Neural crest cell (in vitro differentiated cells): ENCODE data around the gene THSD7A. TPM values are rescaled to one million over a fixed set of nuclear protein-coding genes. Genes with fewer than 3 reads are reported as not detected.

Experiments used
- DNase-seq: peaks from one replicate; pipeline ENCODE4 v3.0.0; 2021; ENCODE audit warnings: low read depth, mixed read lengths, low spot score
- H3K27ac Mint-ChIP-seq: one replicate; pipeline ENCODE4 v1.8.0; 2021; ENCODE audit warnings: mild to moderate bottlenecking, mixed read lengths; ENCODE audit not compliant: unreplicated experiment
- H3K27me3 Mint-ChIP-seq: 2 replicates; pipeline ENCODE4 v1.8.0; 2021; ENCODE audit warnings: low read depth, mild to moderate bottlenecking, mixed read lengths
- H3K36me3 Mint-ChIP-seq: 2 replicates; pipeline ENCODE4 v1.8.0; 2021; ENCODE audit warnings: low read depth, mild to moderate bottlenecking, mixed read lengths
- H3K4me1 Mint-ChIP-seq: 2 replicates; pipeline ENCODE4 v1.8.0; 2021; ENCODE audit warnings: mixed read lengths
- H3K4me3 Mint-ChIP-seq: one replicate; pipeline ENCODE4 v1.8.0; 2021; ENCODE audit warnings: mild to moderate bottlenecking, mixed read lengths
- H3K9me3 Mint-ChIP-seq: 2 replicates; pipeline ENCODE4 v1.8.0; 2021; ENCODE audit warnings: mixed read lengths
- total RNA-seq: library from RNA; stranded (reverse); gene quantifications from 2 replicates; pipeline ENCODE4 v1.2.1, GENCODE V29; 2021
- TF ChIP-seq, protein P1 (sequence below): fragments of 200-600 bp; sonication (generic); conservative IDR thresholded peaks from 2 replicates; pipeline ENCODE4 v1.5.0; 2021; ENCODE audit warnings: antibody characterized with exemption, mild to moderate bottlenecking

The THSD7A gene
- total RNA-seq, 1 donor from 2014 or later: 4.8 TPM

DNA sequence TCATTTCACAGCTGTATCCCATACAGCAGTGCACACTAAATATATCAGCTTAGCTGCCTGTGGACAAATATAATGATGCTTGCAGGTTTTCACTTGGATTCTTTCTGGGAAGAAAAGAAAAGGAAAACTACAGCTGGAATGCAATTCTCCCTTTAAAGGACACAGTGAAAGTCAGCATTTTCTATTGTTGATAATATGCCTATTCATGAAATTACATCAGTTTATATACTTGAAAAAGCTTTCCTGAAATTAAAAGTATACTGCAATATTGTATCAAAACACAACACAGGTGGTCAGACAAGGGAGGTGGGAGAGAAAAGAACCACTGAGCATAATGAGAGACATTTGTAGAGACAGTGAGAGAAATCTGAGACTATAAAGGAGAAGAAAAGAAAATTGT, 20.3 kb downstream of the THSD7A start:
- Mint-ChIP-seq H3K4me1 (no peaks in the 10 kb centered on the region), H3K36me3 (no peaks in the 10 kb centered on the region), H3K27me3 (no peaks in the 10 kb centered on the region), H3K4me3 (no peak overlapping the region), H3K27ac (no peak overlapping the region), H3K9me3 (no peaks in the 10 kb centered on the region)
- no peak for DNase-seq
- TF ChIP-seq, protein P1, sequence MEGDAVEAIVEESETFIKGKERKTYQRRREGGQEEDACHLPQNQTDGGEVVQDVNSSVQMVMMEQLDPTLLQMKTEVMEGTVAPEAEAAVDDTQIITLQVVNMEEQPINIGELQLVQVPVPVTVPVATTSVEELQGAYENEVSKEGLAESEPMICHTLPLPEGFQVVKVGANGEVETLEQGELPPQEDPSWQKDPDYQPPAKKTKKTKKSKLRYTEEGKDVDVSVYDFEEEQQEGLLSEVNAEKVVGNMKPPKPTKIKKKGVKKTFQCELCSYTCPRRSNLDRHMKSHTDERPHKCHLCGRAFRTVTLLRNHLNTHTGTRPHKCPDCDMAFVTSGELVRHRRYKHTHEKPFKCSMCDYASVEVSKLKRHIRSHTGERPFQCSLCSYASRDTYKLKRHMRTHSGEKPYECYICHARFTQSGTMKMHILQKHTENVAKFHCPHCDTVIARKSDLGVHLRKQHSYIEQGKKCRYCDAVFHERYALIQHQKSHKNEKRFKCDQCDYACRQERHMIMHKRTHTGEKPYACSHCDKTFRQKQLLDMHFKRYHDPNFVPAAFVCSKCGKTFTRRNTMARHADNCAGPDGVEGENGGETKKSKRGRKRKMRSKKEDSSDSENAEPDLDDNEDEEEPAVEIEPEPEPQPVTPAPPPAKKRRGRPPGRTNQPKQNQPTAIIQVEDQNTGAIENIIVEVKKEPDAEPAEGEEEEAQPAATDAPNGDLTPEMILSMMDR: no peak

DNA sequence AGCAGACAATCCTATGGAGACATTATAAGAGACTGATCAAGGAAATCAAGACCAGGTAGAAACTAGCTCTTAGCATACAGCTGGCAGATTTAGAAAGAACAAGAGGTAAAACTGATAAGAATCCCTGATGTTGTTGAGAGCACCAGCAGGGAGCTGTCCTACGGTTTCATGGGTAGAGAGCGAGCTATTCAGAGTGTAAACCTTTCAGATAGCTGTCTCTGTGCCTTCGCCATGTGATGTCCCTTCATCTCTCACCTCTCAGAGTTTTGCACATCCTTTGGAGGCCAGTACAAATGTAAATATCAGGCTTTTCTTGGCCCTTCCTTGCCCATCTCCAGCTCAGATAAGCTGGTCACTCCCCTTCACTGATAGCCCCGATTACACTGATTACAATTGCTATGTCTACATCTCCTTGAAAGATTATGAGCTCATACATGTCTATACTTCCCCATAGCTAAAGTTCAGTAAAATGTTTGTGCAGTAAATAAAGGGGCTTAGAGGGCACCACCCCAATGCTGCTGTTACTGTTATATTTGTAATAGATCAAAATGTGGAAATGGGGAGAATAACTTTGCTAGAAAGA, 21.9 kb downstream of the THSD7A start:
- H3K27ac Mint-ChIP-seq: no peak overlapping the region
- TF ChIP-seq, protein P1: no peak
- no peaks in the 10 kb centered on the region for H3K9me3 Mint-ChIP-seq
- DNase-seq: no peak
- no peaks in the 10 kb centered on the region for H3K4me1 Mint-ChIP-seq
- no peaks in the 10 kb centered on the region for H3K27me3 Mint-ChIP-seq
- H3K4me3 Mint-ChIP-seq: no peak overlapping the region
- H3K36me3 Mint-ChIP-seq: no peaks in the 10 kb centered on the region

DNA sequence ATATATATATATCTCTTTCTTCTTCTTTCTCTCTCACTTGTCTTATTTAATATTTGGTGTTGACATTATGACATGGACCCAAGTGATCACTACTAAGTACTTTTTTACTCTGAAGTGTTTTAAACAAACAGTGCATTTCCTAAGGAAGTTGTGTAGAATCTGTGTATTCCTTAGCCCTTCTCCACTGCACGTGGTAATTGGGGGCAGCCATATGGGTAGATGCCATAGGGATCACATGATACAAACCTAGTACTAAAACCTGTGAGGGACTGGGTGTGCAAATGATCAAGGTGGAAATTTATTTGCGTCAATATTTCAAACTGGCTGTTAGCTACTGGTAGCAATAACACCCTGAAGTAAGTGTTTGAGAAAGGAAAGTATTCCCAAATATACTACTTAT, 25.0 kb downstream of the THSD7A start:
- H3K27ac Mint-ChIP-seq: no peak overlapping the region
- no peaks in the 10 kb centered on the region for H3K27me3 Mint-ChIP-seq
- H3K4me1 Mint-ChIP-seq: no peaks in the 10 kb centered on the region
- DNase-seq: no peak
- H3K4me3 Mint-ChIP-seq: no peak overlapping the region
- TF ChIP-seq, protein P1: no peak
- no peaks in the 10 kb centered on the region for H3K36me3 Mint-ChIP-seq
- no peaks in the 10 kb centered on the region for H3K9me3 Mint-ChIP-seq

DNA sequence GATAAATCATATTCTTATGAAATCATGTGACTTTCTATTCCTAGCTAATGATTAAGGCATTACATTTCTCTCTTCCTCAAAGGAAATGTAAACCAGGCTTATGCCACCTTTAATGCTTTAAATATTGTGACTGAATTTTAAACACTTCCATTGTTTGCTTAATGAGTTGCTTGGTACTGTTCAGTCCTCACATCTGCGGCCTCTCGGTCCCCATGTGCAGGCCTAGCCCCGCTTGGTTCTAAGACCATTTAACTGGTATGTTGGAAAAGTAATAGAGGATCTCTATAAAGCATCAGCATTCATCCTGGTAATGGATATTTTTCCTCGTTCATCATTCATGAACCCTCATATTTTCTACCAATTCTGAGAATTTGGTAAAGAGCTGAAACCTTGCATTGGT, 27.4 kb downstream of the THSD7A start:
- Mint-ChIP-seq H3K9me3 (no peaks in the 10 kb centered on the region), H3K4me1 (no peaks in the 10 kb centered on the region), H3K27me3 (no peaks in the 10 kb centered on the region), H3K27ac (no peak overlapping the region), H3K36me3 (no peaks in the 10 kb centered on the region), H3K4me3 (no peak overlapping the region)
- DNase-seq: no peak
- TF ChIP-seq, protein P1: no peak

DNA sequence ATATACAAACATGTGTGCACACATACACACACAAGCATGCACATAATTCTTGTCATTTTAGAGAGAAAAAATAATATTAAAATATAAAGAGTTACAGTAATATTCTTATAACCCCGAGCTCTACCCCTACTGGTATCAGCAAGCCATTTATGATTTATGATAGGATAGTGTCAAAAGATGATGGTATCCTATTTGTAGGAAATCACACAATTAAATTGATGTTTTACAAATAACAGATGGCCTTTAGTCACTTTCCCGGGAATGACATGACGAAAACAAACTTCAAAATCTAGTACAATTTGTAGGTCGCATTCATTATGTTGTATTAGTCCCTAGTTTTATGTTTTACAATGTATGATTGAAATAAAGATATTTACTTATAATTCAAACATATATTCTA, 36.8 kb downstream of the THSD7A start:
- no peaks in the 10 kb centered on the region for H3K9me3 Mint-ChIP-seq
- H3K27me3 Mint-ChIP-seq: no peaks in the 10 kb centered on the region
- no peak for DNase-seq
- peaks cover 5% of the 10 kb centered on the region for H3K4me1 Mint-ChIP-seq
- H3K36me3 Mint-ChIP-seq: no peaks in the 10 kb centered on the region
- H3K4me3 Mint-ChIP-seq: no peak overlapping the region
- no peak overlapping the region for H3K27ac Mint-ChIP-seq
- TF ChIP-seq, protein P1: no peak

DNA sequence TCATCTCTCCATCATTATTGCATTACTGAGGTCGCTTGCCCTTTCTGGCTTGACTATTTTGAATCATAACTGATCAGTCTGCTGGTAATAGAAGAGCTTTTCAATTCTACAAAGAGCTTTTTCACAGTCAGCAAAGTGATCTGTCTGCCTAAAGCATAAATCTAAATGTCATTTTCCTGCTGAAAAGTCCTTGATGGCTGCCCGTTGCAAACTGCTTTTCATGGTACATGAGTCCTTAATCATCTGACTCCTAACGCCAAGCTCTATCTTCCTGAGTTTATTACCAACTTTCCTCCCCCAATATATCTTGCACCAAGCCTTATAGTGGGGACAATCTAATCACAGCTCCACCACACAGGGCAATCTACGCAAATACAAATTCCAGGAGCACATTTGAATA, 39.8 kb downstream of the THSD7A start:
- Mint-ChIP-seq H3K4me3 (no peak overlapping the region), H3K27me3 (no peaks in the 10 kb centered on the region), H3K9me3 (no peaks in the 10 kb centered on the region), H3K36me3 (no peaks in the 10 kb centered on the region), H3K27ac (peak overlapping the region; percentile 46), H3K4me1 (peaks cover 5% of the 10 kb centered on the region)
- no peak for DNase-seq
- TF ChIP-seq, protein P1: no peak
